H9 (cell line): ENCODE results near the gene ITPKC. TPM values are rescaled to one million over a fixed set of nuclear protein-coding genes. Genes with fewer than 3 reads are reported as not detected.

Experiments
- DNase-seq: peaks from one replicate; pipeline ENCODE4 v3.0.0-alpha.2; 2017
- H2AFZ ChIP-seq: one replicate; pipeline ENCODE4 v1.6.1; 2013; ENCODE audit warnings: mild to moderate bottlenecking, low read length, control low read depth, moderate library complexity
- H2AK5ac ChIP-seq: 2 replicates; pipeline ENCODE4 v1.6.1; 2013; ENCODE audit warnings: low read length, control low read depth, mixed read lengths; ENCODE audit not compliant: insufficient read length
- H2BK120ac ChIP-seq: one replicate; pipeline ENCODE4 v1.6.1; 2013; ENCODE audit warnings: low read depth, mild to moderate bottlenecking, low read length, control low read depth, inconsistent platforms; ENCODE audit not compliant: poor library complexity, severe bottlenecking
- H2BK12ac ChIP-seq: 2 replicates; pipeline ENCODE4 v1.6.1; 2013; ENCODE audit warnings: low read length, control low read depth, mixed read lengths, low read depth; ENCODE audit not compliant: insufficient read length
- H2BK15ac ChIP-seq: 2 replicates; pipeline ENCODE4 v1.6.1; 2013; ENCODE audit warnings: low read depth, low read length, control low read depth
- H2BK20ac ChIP-seq: one replicate; pipeline ENCODE4 v1.6.1; 2013; ENCODE audit warnings: low read depth, mild to moderate bottlenecking, low read length, control low read depth, inconsistent platforms; ENCODE audit not compliant: poor library complexity, severe bottlenecking
- H2BK5ac ChIP-seq: 2 replicates; pipeline ENCODE4 v1.6.1; 2013; ENCODE audit warnings: low read length, control low read depth, mixed read lengths; ENCODE audit not compliant: insufficient read length
- H3K14ac ChIP-seq: 2 replicates; pipeline ENCODE4 v1.6.1; 2013; ENCODE audit warnings: low read length, control low read depth; ENCODE audit not compliant: insufficient read depth
- H3K18ac ChIP-seq: 2 replicates; pipeline ENCODE4 v1.6.1; 2013; ENCODE audit warnings: low read depth, mild to moderate bottlenecking, mixed read lengths, low read length, control low read depth; ENCODE audit not compliant: insufficient read length
- H3K23ac ChIP-seq: 2 replicates; pipeline ENCODE4 v1.6.1; 2013; ENCODE audit warnings: low read length, control low read depth, mixed read lengths, low read depth; ENCODE audit not compliant: insufficient read length
- H3K23me2 ChIP-seq: 2 replicates; pipeline ENCODE4 v1.6.1; 2013; ENCODE audit warnings: low read depth, mild to moderate bottlenecking, mixed read lengths, low read length, control low read depth; ENCODE audit not compliant: insufficient read length, poor library complexity, severe bottlenecking
- H3K27ac ChIP-seq: 2 replicates; pipeline ENCODE4 v1.5.1; 2013; ENCODE audit warnings: low read length, control low read depth, mixed read lengths, low read depth; ENCODE audit not compliant: insufficient read length
- H3K27me3 ChIP-seq: 2 replicates; pipeline ENCODE4 v1.6.1; 2013; ENCODE audit warnings: low read length, control low read depth, inconsistent platforms; ENCODE audit not compliant: insufficient read depth
- H3K4ac ChIP-seq: 2 replicates; pipeline ENCODE4 v1.6.1; 2013; ENCODE audit warnings: low read depth, mild to moderate bottlenecking, control low read depth, inconsistent platforms, low read length, moderate library complexity
- H3K4me1 ChIP-seq: 2 replicates; pipeline ENCODE4 v1.6.1; 2013; ENCODE audit warnings: low read length, control low read depth, inconsistent platforms; ENCODE audit not compliant: insufficient read depth
- H3K4me2 ChIP-seq: 2 replicates; pipeline ENCODE4 v1.6.1; 2013; ENCODE audit warnings: low read length, control low read depth, mixed read lengths; ENCODE audit not compliant: insufficient read length, insufficient read depth
- H3K56ac ChIP-seq: 2 replicates; pipeline ENCODE4 v1.6.1; 2013; ENCODE audit warnings: low read depth, mild to moderate bottlenecking, mixed read lengths, low read length, control low read depth; ENCODE audit not compliant: insufficient read length
- H3K79me1 ChIP-seq: 2 replicates; pipeline ENCODE4 v1.6.1; 2013; ENCODE audit warnings: low read depth, mild to moderate bottlenecking, moderate library complexity, low read length, control low read depth, inconsistent platforms; ENCODE audit not compliant: insufficient read depth, poor library complexity, severe bottlenecking
- H3K79me2 ChIP-seq: 2 replicates; pipeline ENCODE4 v1.6.1; 2013; ENCODE audit warnings: low read length, control low read depth, inconsistent platforms; ENCODE audit not compliant: insufficient read depth
- H3K9ac ChIP-seq: 2 replicates; pipeline ENCODE4 v1.6.1; 2013; ENCODE audit warnings: low read length, control low read depth, mixed read lengths; ENCODE audit not compliant: insufficient read length; ENCODE audit errors: extremely low read depth
- H3K9me3 ChIP-seq: one replicate; pipeline ENCODE4 v1.6.1; 2013; ENCODE audit warnings: low read depth, low read length, inconsistent platforms; ENCODE audit not compliant: control insufficient read depth
- H3T11ph ChIP-seq: one replicate; pipeline ENCODE4 v1.6.1; 2013; ENCODE audit warnings: mild to moderate bottlenecking, low read length, control low read depth, inconsistent platforms
- H4K20me1 ChIP-seq: one replicate; pipeline ENCODE4 v1.6.1; 2013; ENCODE audit not compliant: control insufficient read depth, insufficient read length, insufficient read depth
- H4K5ac ChIP-seq: 2 replicates; pipeline ENCODE4 v1.6.1; 2013; ENCODE audit warnings: low read depth, mild to moderate bottlenecking, mixed read lengths, low read length, control low read depth; ENCODE audit not compliant: insufficient read length
- H4K8ac ChIP-seq: replicated peaks from 2 replicates; pipeline ENCODE4 v1.6.1; 2013; ENCODE audit warnings: low read length, control low read depth, mixed read lengths, low read depth; ENCODE audit not compliant: insufficient read length
- H4K91ac ChIP-seq: 2 replicates; pipeline ENCODE4 v1.6.1; 2013; ENCODE audit warnings: low read depth, mild to moderate bottlenecking, moderate library complexity, mixed read lengths, low read length, control low read depth; ENCODE audit not compliant: insufficient read length
- H3K27ac Mint-ChIP-seq, 3 experiments: 2 replicates in 2 of 3; 3 replicates in 1 of 3; pipeline ENCODE4 v1.8.0; 2020 to 2021; ENCODE audit warnings: mixed read lengths in 3 of 3, mild to moderate bottlenecking in 1 of 3, moderate library complexity in 1 of 3
- H3K27me3 Mint-ChIP-seq: 2 replicates; pipeline ENCODE4 v1.8.0; 2021; ENCODE audit warnings: low read depth, mild to moderate bottlenecking, moderate library complexity, mixed read lengths
- H3K36me3 Mint-ChIP-seq, 3 experiments: 2 replicates in 2 of 3; 3 replicates in 1 of 3; pipeline ENCODE4 v1.8.0; 2020 to 2021; ENCODE audit warnings: low read depth in 3 of 3, mixed read lengths in 3 of 3; ENCODE audit not compliant: insufficient read depth in 1 of 3
- H3K4me1 Mint-ChIP-seq, 2 experiments: 2 replicates each; pipeline ENCODE4 v1.8.0; 2020; ENCODE audit warnings: mixed read lengths in 2 of 2
- H3K4me3 Mint-ChIP-seq, 2 experiments: 2 replicates in 1 of 2; 3 replicates in 1 of 2; pipeline ENCODE4 v1.8.0; 2020 to 2021; ENCODE audit warnings: mild to moderate bottlenecking in 2 of 2, mixed read lengths in 2 of 2, moderate library complexity in 1 of 2
- H3K9me3 Mint-ChIP-seq, 2 experiments: 2 replicates in 1 of 2; 3 replicates in 1 of 2; pipeline ENCODE4 v1.8.0; 2020; ENCODE audit warnings: mild to moderate bottlenecking in 2 of 2, mixed read lengths in 2 of 2, moderate library complexity in 1 of 2
- CTCF ChIP-seq: fragments of 200-600 bp; sonication (generic); conservative IDR thresholded peaks from 3 replicates; pipeline ENCODE4 v1.8.0; 2021; ENCODE audit warnings: antibody characterized with exemption, mild to moderate bottlenecking
- WGBS: extraction: QIAGEN DNeasy Blood & Tissue Kit; methylation state at CpG from one replicate; pipeline ENCODE4 v1.1.7; 2013; ENCODE audit warnings: missing lambda C conversion rate, low lambda C conversion rate, mixed read lengths; ENCODE audit not compliant: insufficient read length; ENCODE audit errors: extremely low coverage; 5-methylcytosine and 5-hydroxymethylcytosine counted together
- total RNA-seq: library from RNA; stranded (reverse); gene quantifications from 2 replicates; pipeline ENCODE4 v1.2.1, GENCODE V29; 2021

ITPKC gene
- total RNA-seq, 1 experiment from 2014 or later = 11.2 TPM

- Histone ChIP-seq H3K23me2 (peaks cover 4% of the 10 kb centered on the region), H3K27me3 (no peaks in the 10 kb centered on the region), H2BK20ac (no peak overlapping the region), H3K9me3 (no peaks in the 10 kb centered on the region), H4K5ac (no peak overlapping the region), H2BK120ac (no peak overlapping the region), H2BK15ac (no peak overlapping the region), H3K23ac (no peak overlapping the region), H3K27ac (no peak overlapping the region), H3K4ac (no peak overlapping the region), H2BK5ac (no peak overlapping the region), H3K18ac (no peak overlapping the region), H3K9ac (peak overlapping the region; percentile 17), H3K79me2 (no peaks in the 10 kb centered on the region), H3K14ac (no peak overlapping the region), H4K8ac (no peak overlapping the region), H3T11ph (no peak overlapping the region), H2BK12ac (no peak overlapping the region), H2AK5ac (no peak overlapping the region), H3K79me1 (no peaks in the 10 kb centered on the region), H2AFZ (no peak overlapping the region), H3K56ac (no peak overlapping the region), H3K4me1 (0 out of 2 replicates have a peak, but pooled peaks cover 2% of the 10 kb centered on the region), H4K91ac (no peak overlapping the region), H4K20me1 (no peaks in the 10 kb centered on the region), H3K4me2 (peak overlapping the region; percentile 69)
- H3K27ac Mint-ChIP-seq = peak overlapping the region; percentile 98 to 100 (median 98)
- TF ChIP-seq CTCF = no peak
- H3K27me3 Mint-ChIP-seq = no peaks in the 10 kb centered on the region
- peak overlapping the region; percentile 85 to 86 for H3K4me3 Mint-ChIP-seq
- WGBS = no CpG with 5 or more reads among the region's 7 CpGs
- H3K4me1 Mint-ChIP-seq = peaks cover 26 to 33% of the 10 kb centered on the region in 2 experiments
- peak; percentile 98 for DNase-seq
- peaks cover 2 to 9% (median 6%) of the 10 kb centered on the region in 3 experiments; a peak in 5 of 7 replicates for H3K36me3 Mint-ChIP-seq
- no peaks in the 10 kb centered on the region; a peak in 1 of 5 replicates for H3K9me3 Mint-ChIP-seq
These were observed 61.9 kb downstream of the ITPKC start for GRCh38 chr19:40778706-40779284.
